Mucosa of gallbladder (tissue), 1 donor: Measurements from ENCODE around the gene BICRA. TPM values are rescaled to one million over a fixed set of nuclear protein-coding genes. Genes with fewer than 3 reads are reported as not detected.

Source experiments
- DNase-seq: peaks from one replicate; pipeline ENCODE4 v3.0.0-alpha.2; 2020; ENCODE audit warnings: low spot score
- total RNA-seq: library from RNA; stranded (reverse); gene quantifications from one replicate; pipeline ENCODE4 v1.2.1, GENCODE V29; 2021
- donor health status: DM: no; HTN: no; CAD: no.

Gene BICRA
- total RNA-seq, 1 donor from 2014 or later = 20.9 TPM

GRCh38 chr19:47749326-47749725, 140.4 kb downstream of the BICRA start:
- DNase-seq = no peak

DNA sequence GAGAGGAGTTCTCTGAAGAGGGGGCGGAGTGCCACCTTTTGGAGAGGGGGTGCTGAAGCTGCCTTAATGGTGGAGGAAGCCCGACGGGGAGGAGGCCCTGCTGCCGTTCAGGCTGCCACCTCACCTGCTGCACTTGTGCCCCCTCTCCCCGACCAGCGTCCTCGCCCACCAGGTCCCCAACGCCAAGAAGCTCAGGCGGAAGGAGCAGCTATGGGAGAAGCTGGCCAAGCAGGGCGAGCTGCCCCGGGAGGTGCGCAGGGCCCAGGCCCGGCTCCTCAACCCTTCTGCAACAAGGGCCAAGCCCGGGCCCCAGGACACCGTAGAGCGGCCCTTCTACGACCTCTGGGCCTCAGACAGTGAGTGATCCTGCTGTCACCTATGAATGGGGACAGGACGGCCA, 141.8 kb downstream of the BICRA start:
- no peak for DNase-seq

- no peak for DNase-seq
These were observed 143.7 kb downstream of the BICRA start for GRCh38 chr19:47752440-47753211.

Other genes starting within 250 kb of the BICRA start
- 5.7 TPM for gene MEIS3, start 189.6 kb upstream of the BICRA start, total RNA-seq
- 5.1 TPM for gene SLC8A2, start 137.2 kb upstream of the BICRA start, total RNA-seq
- gene KPTN, start 124.9 kb upstream of the BICRA start, total RNA-seq = 16.3 TPM
- gene NAPA, start 94.1 kb upstream of the BICRA start, total RNA-seq = 155 TPM
- gene ZNF541, start 36.0 kb upstream of the BICRA start, total RNA-seq = 1.2 TPM
- gene EHD2, start 104.3 kb downstream of the BICRA start, total RNA-seq = 81.2 TPM
- gene NOP53, start 136.4 kb downstream of the BICRA start, total RNA-seq = 253 TPM
- gene SELENOW, start 169.6 kb downstream of the BICRA start, total RNA-seq = 469 TPM
- gene TPRX1, start 195.4 kb downstream of the BICRA start, total RNA-seq = not detected
- not detected for gene CRX, start 212.8 kb downstream of the BICRA start, total RNA-seq